ENCODE data around the gene PPP1R18. TPM values are rescaled to one million over a fixed set of nuclear protein-coding genes. Genes with fewer than 3 reads are reported as not detected.

PPP1R18 gene, protein sequence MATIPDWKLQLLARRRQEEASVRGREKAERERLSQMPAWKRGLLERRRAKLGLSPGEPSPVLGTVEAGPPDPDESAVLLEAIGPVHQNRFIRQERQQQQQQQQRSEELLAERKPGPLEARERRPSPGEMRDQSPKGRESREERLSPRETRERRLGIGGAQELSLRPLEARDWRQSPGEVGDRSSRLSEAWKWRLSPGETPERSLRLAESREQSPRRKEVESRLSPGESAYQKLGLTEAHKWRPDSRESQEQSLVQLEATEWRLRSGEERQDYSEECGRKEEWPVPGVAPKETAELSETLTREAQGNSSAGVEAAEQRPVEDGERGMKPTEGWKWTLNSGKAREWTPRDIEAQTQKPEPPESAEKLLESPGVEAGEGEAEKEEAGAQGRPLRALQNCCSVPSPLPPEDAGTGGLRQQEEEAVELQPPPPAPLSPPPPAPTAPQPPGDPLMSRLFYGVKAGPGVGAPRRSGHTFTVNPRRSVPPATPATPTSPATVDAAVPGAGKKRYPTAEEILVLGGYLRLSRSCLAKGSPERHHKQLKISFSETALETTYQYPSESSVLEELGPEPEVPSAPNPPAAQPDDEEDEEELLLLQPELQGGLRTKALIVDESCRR
- total RNA-seq, result 23.5 TPM

DNA sequence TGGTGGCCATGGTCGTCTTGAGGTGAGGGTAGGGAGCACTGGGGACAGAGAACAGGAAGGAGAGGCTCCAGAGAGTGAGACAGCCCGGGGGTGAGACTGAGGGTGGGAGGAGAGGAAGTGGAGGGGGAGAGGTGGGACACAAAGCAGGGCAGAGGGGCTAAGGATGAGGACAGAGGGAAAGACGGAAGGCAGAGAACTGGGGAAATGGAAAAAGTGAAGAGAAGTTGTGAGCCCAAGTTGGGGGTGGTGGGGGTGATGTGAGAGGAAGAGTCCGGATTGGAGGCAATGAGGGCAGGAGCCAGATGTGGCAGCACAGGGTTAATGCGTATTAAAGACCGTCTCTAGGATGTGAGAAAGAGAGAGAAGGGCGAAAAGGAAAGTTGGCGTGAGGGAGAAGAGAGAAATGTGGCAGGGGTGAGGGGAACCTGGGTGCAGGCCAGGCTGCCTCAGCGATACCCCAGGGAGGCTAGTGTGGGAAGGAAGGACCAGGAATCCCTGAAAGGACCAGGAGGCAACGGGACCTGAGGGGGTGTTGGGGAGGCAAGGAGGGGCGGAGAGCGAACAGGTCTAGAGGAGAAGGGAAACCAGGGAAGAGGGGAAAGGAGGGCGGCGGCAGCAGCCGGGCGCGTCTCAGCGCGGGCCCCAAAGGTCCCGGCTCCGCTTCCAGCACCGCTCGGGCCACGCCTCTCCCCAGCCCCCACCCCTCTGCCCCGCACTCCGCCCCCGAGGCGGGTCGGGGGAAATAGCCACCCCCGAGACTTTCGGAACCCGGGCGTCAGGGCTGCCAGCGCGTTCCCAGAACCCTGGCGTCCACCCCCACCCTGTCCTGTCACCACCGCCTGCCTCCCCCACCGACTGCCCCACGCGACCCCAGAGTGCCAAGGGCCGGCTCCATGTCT is at the start of gene PPP1R18:
PPP1R18 (minus strand) TSS at position 637 of the 899 bp plus-strand sequence; CDS start at position 10, 627 bp downstream.
- Histone ChIP-seq H3K27me3 (ENCODE audit: control insufficient read depth in 3 of 3, insufficient read depth in 3 of 3, low read length in 3 of 3) (no peaks in the 10 kb centered on the region), H3K9ac (ENCODE audit: low read depth in 1 of 3, low read length in 3 of 3) (peak within 1 kb of the TSS; percentile 92 to 94 (median 94)), H3K9me3 (ENCODE audit: control insufficient read depth in 3 of 3, low read length in 3 of 3) (no peaks in the 10 kb centered on the region), H3K4me1 (ENCODE audit: control insufficient read depth in 3 of 3, insufficient read depth in 3 of 3, low read length in 3 of 3) (peaks cover 55 to 75% (median 58%) of the 10 kb centered on the region in 3 donors), H3K36me3 (ENCODE audit: control insufficient read depth in 3 of 3, insufficient read depth in 3 of 3, low read length in 3 of 3) (peaks cover 0 to 2% (median 0%) of the 10 kb centered on the region in 3 donors), H3K4me3 (ENCODE audit: low read length in 3 of 3) (peak within 1 kb of the TSS; percentile 89 to 92 (median 91)), H3K27ac (ENCODE audit: low read depth, low read length) (peak within 1 kb of the TSS; percentile 99)

DNA sequence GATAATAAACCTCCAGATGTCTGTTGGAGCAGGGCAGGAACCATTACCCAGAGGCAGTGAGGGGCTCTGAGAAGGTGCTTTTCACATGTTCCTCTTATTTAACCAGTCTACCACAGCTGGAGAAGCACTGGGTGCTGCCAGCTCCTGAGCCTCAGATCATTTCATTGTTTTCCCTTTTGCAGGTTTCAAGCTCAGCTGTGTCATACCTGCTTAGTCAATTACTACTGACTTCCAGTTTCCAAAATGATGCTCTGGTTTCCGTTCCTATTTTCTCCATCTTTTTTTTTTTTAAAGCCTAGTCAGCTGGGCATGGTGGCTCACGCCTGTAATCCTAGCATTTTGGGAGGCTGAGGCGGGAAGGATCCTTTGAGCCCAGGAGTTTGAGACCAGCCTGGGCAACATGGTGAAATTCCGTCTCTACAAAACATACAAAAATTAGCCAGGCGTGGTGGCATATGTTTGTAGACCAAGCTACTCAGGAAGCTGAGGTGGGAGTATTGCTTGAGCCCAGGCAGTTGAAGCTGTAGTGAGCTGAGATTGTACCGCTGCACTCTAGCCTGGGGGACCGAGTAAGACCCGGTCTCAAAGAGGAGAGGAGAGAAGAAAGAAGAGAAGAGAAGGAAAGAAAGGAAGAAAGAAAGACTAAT is 49.3 kb upstream of the PPP1R18 start:
- Histone ChIP-seq H3K27me3 (ENCODE audit: control insufficient read depth in 3 of 3, insufficient read depth in 3 of 3, low read length in 3 of 3) (no peaks in the 10 kb centered on the region), H3K4me1 (ENCODE audit: control insufficient read depth in 3 of 3, insufficient read depth in 3 of 3, low read length in 3 of 3) (peaks cover 5 to 16% (median 10%) of the 10 kb centered on the region in 3 donors), H3K9me3 (ENCODE audit: control insufficient read depth in 3 of 3, low read length in 3 of 3) (no peaks in the 10 kb centered on the region), H3K27ac (ENCODE audit: low read depth, low read length) (no peak overlapping the region), H3K4me3 (ENCODE audit: low read length in 3 of 3) (no peak overlapping the region), H3K36me3 (ENCODE audit: control insufficient read depth in 3 of 3, insufficient read depth in 3 of 3, low read length in 3 of 3) (peaks cover 57 to 71% (median 69%) of the 10 kb centered on the region in 3 donors), H3K9ac (ENCODE audit: low read depth in 1 of 3, low read length in 3 of 3) (no peak overlapping the region)

DNA sequence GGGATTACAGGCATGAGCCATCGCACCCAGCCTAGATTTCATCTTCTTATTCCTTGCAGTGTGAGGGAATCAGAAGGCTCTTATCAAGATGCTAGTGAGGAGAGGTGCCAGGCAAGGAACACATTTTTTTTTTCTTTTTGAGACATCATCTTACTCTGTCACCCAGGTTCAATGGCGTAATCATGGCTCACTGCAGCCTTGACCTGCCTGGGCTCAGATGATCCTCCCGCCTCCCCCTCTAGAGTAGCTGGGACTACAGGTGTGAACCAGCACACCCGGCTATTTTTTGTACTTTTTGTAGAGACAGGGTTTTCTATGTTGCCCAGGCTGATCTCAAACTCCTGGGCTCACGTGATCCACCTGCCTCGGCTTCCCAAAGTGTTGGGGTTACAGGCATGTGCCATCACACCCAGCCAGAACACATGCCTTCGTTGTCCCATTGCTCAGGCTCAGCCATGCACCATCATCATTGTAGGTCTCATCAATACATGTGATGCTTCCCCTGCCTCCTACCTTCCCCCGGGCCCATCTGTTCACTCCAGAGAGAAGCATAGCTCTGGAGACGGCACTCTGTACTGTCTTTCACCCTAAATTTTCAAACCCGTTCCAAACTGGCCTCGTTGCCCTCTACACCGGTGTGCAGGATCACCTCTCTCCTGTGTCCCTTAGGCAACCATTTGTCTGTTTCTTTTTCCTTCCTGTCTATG is 45.9 kb upstream of the PPP1R18 start:
- Histone ChIP-seq H3K27me3 (ENCODE audit: control insufficient read depth in 3 of 3, insufficient read depth in 3 of 3, low read length in 3 of 3) (no peaks in the 10 kb centered on the region), H3K9me3 (ENCODE audit: control insufficient read depth in 3 of 3, low read length in 3 of 3) (no peaks in the 10 kb centered on the region), H3K27ac (ENCODE audit: low read depth, low read length) (no peak overlapping the region)

DNA sequence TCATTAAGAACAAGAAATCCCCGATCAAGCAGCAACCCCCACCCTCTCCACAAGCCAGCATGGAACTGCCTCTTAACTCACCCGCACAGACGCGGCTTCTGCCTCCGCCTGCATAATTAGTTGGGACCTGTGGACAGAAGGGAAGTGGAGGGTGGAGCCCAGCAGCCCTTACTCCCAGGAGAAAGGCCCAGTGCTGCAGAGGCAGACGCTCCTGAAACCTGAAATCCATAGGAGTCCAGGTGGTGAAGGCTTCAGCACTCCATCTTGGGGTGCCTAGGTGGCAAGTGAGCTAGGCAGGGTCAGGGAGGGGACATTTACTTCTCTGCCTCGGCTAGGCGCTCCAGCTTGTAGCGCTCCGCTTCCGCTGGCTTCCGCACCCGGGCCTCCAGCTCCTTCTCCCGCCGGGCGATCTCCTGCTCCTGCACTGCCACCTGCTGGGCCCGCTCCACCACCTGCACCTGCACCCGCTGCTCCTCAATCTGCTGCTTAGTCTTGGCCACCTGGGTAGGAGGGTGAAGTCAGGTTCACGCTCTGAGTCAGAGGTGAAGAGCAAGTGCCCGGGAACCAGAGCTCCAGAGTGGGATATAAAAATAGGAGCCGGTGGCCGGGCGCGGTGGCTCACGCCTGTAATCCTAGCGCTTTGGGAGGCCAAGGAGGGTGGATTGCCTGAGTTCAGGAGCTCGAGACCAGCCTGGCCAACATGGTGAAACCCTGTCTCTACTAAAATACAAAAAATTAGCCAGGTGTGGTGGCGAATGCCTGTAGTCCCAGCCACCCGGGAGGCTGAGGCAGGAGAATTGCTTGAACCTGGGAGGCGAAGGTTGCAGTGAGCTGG is 44.4 kb upstream of the PPP1R18 start:
- no peaks in the 10 kb centered on the region for H3K27me3 ChIP-seq (ENCODE audit: control insufficient read depth in 3 of 3, insufficient read depth in 3 of 3, low read length in 3 of 3)
- H3K4me1 ChIP-seq (ENCODE audit: control insufficient read depth in 3 of 3, insufficient read depth in 3 of 3, low read length in 3 of 3), result peaks cover 4 to 6% (median 6%) of the 10 kb centered on the region in 3 donors
- H3K9me3 ChIP-seq (ENCODE audit: control insufficient read depth in 3 of 3, low read length in 3 of 3), result no peaks in the 10 kb centered on the region
- peaks cover 44 to 70% (median 60%) of the 10 kb centered on the region in 3 donors for H3K36me3 ChIP-seq (ENCODE audit: control insufficient read depth in 3 of 3, insufficient read depth in 3 of 3, low read length in 3 of 3)
- H3K4me3 ChIP-seq (ENCODE audit: low read length in 3 of 3), result no peak overlapping the region
- no peak overlapping the region for H3K27ac ChIP-seq (ENCODE audit: low read depth, low read length)
- H3K9ac ChIP-seq (ENCODE audit: low read depth in 1 of 3, low read length in 3 of 3), result no peak overlapping the region

More for the DNA sequence above, 45.9 kb upstream of the PPP1R18 start:
- H3K4me1 ChIP-seq (ENCODE audit: control insufficient read depth in 3 of 3, insufficient read depth in 3 of 3, low read length in 3 of 3), result peaks cover 3 to 10% (median 4%) of the 10 kb centered on the region in 3 donors
- H3K36me3 ChIP-seq (ENCODE audit: control insufficient read depth in 3 of 3, insufficient read depth in 3 of 3, low read length in 3 of 3), result peaks cover 48 to 67% (median 64%) of the 10 kb centered on the region in 3 donors
- no peak overlapping the region for H3K4me3 ChIP-seq (ENCODE audit: low read length in 3 of 3)
- no peak overlapping the region for H3K9ac ChIP-seq (ENCODE audit: low read depth in 1 of 3, low read length in 3 of 3)

DNA sequence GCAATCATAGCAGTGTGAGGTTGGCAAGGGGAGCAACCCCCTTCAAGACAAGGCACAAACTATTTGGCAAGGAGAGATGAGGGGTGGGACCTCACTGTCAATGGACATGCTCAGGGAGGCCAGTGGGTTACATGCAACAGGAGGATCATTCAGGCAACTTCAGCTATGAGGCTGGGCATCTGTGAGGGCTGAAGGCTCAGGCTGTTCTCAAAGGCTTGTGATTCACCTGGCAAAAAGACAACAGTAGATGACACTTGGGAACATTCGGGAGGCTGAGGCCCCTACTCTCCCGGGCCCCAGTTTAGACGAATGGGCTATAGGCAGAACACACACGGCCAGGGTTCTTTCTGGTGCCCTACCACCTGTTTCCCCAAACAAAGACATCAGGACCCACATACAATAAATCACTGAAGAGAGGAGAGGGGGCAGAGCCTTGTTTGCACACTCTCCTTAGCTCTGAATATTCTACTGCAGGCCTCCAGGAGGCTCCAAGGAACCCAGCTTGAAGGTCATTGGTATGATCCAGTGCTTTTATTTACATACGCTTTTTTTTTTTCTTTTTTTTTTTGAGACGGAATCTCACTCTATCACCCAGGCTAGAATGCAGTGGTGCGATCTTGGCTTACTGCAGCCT is 41.6 kb upstream of the PPP1R18 start:
- peaks cover 10 to 26% (median 16%) of the 10 kb centered on the region in 3 donors for H3K4me1 ChIP-seq (ENCODE audit: control insufficient read depth in 3 of 3, insufficient read depth in 3 of 3, low read length in 3 of 3)
- peaks cover 52 to 76% (median 70%) of the 10 kb centered on the region in 3 donors for H3K36me3 ChIP-seq (ENCODE audit: control insufficient read depth in 3 of 3, insufficient read depth in 3 of 3, low read length in 3 of 3)
- no peaks in the 10 kb centered on the region for H3K9me3 ChIP-seq (ENCODE audit: control insufficient read depth in 3 of 3, low read length in 3 of 3)
- H3K27me3 ChIP-seq (ENCODE audit: control insufficient read depth in 3 of 3, insufficient read depth in 3 of 3, low read length in 3 of 3), result no peaks in the 10 kb centered on the region
- H3K9ac ChIP-seq (ENCODE audit: low read depth in 1 of 3, low read length in 3 of 3), result no peak overlapping the region
- H3K27ac ChIP-seq (ENCODE audit: low read depth, low read length), result no peak overlapping the region
- H3K4me3 ChIP-seq (ENCODE audit: low read length in 3 of 3), result no peak overlapping the region

DNA sequence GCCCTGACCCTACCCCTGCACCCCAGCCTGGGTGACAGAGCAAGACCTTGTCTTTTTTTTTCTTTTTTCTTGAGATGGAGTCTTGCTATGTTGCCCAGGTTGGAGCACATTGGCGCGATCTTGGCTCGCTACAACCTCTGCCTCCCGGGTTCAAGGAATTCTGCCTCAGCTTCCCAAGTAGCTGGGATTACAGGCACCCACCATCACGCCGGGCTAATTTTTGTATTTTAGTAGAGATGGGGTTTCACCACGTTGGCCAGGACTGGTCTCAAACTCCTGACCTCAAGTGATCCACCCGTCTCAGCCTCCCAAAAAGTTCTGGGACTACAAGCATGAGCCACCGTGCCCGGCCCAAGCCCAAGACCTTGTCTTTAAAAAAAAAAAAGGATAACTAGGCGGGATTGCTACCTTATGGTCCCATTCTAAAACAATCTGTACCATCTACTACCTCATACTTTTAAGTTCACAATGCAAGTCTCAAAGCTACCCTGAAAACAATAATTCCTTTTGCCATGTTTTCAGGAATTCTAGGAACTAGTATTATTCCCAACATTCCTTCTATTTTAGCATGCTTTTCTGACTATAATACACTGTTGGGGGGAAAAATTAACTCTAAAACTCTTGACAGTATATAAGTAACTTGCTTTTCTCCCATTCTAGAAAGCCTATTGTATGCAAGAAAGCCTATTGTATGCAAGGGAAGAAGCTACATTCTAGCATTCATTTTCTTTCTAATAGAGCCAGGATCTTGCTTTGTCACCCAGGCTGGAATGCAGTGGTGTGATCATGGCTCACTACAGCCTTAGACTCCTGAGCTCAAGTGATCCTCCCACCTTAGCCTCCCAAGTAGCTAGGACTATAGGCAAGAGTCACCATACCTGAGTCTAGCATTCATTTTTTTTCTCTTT is 40.3 kb upstream of the PPP1R18 start:
- peaks cover 22 to 37% (median 27%) of the 10 kb centered on the region in 3 donors for H3K4me1 ChIP-seq (ENCODE audit: control insufficient read depth in 3 of 3, insufficient read depth in 3 of 3, low read length in 3 of 3)
- peaks cover 49 to 70% (median 63%) of the 10 kb centered on the region in 3 donors for H3K36me3 ChIP-seq (ENCODE audit: control insufficient read depth in 3 of 3, insufficient read depth in 3 of 3, low read length in 3 of 3)
- H3K27me3 ChIP-seq (ENCODE audit: control insufficient read depth in 3 of 3, insufficient read depth in 3 of 3, low read length in 3 of 3), result no peaks in the 10 kb centered on the region
- H3K9ac ChIP-seq (ENCODE audit: low read depth in 1 of 3, low read length in 3 of 3), result no peak overlapping the region
- no peak overlapping the region for H3K27ac ChIP-seq (ENCODE audit: low read depth, low read length)
- H3K9me3 ChIP-seq (ENCODE audit: control insufficient read depth in 3 of 3, low read length in 3 of 3), result no peaks in the 10 kb centered on the region
- H3K4me3 ChIP-seq (ENCODE audit: low read length in 3 of 3), result no peak overlapping the region

DNA sequence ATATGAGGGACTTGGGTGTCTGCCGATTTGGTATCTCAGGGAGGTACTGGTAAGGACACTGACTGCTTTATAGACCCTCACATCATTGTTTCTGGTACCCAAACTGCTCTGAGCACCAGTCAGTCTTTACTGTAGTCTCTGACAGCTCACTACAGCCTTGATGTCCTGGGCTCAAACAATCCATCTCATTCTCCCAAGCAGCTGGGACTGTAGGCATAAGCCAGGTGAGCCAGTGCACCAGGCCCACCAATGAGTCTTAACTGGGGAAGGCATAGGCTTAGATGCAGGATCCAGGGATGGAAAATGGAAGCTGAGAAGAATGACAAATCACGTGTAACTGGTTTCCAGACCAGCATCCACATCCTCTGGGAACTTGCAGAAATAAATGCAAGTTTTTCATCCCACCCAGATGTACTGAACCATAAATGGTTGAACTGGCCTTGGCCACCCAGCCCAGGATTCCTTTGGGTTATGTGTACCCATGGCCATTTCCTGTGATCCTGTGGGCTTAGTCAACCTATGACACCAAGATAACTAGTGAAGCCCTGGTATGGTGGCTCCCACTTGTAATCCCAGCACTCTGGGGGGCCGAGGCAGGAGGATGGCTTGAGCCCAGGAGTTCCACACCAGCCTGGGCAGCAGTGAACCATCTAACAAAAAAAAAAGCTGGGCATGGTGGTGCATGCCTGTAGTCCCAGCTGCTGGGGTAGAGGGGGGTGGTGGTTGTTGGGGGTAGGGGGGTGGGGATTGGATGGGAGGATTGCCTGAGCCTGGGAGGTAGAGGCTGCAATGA is 39.5 kb upstream of the PPP1R18 start:
- H3K27me3 ChIP-seq (ENCODE audit: control insufficient read depth in 3 of 3, insufficient read depth in 3 of 3, low read length in 3 of 3), result no peaks in the 10 kb centered on the region
- no peak overlapping the region for H3K4me3 ChIP-seq (ENCODE audit: low read length in 3 of 3)
- no peak overlapping the region for H3K9ac ChIP-seq (ENCODE audit: low read depth in 1 of 3, low read length in 3 of 3)
- no peaks in the 10 kb centered on the region for H3K9me3 ChIP-seq (ENCODE audit: control insufficient read depth in 3 of 3, low read length in 3 of 3)
- no peak overlapping the region for H3K27ac ChIP-seq (ENCODE audit: low read depth, low read length)
- peaks cover 23 to 41% (median 31%) of the 10 kb centered on the region in 3 donors for H3K4me1 ChIP-seq (ENCODE audit: control insufficient read depth in 3 of 3, insufficient read depth in 3 of 3, low read length in 3 of 3)
- peaks cover 48 to 65% (median 63%) of the 10 kb centered on the region in 3 donors for H3K36me3 ChIP-seq (ENCODE audit: control insufficient read depth in 3 of 3, insufficient read depth in 3 of 3, low read length in 3 of 3)
